GM18507 (cell line): ENCODE measurements around the gene TUBGCP4.
"Not testable (repeated sequence)": the region's sequence is repeated elsewhere in the genome, so short reads cannot be mapped to it uniquely, and the experiment has no call there.

Source experiments
- DNase-seq: peaks from one replicate; pipeline ENCODE4 v3.0.0; 2011; ENCODE audit warnings: low read depth; ENCODE audit not compliant: insufficient read length; ENCODE audit errors: extremely low spot score
- FAIRE-seq: peaks from 2 replicates; lab custom pipeline; 2011; peaks lifted over from hg19 to GRCh38; lab: Jason Lieb, UNC

TUBGCP4 gene

GRCh38 chr15:43393592-43393991 is 22.7 kb downstream of the TUBGCP4 start:
- not testable (repeated sequence) for DNase-seq, FAIRE-seq

GRCh38 chr15:43402255-43402654 is 31.4 kb downstream of the TUBGCP4 start:
- no peak for DNase-seq
- no peak for FAIRE-seq

GRCh38 chr15:43403616-43404015 is 32.7 kb downstream of the TUBGCP4 start:
- no peak for FAIRE-seq
- no peak for DNase-seq

- FAIRE-seq, result no peak
- DNase-seq, result no peak
Observed at GRCh38 chr15:43404130-43404529, 33.2 kb downstream of the TUBGCP4 start.

GRCh38 chr15:43406189-43406588 is 35.3 kb downstream of the TUBGCP4 start:
- DNase-seq, result no peak
- no peak for FAIRE-seq

GRCh38 chr15:43406808-43407207 is 35.9 kb downstream of the TUBGCP4 start:
- FAIRE-seq, result no peak
- no peak for DNase-seq

GRCh38 chr15:43408789-43409188 is 37.9 kb downstream of the TUBGCP4 start:
- no peak for FAIRE-seq
- no peak for DNase-seq

GRCh38 chr15:43410572-43411214 is 39.8 kb downstream of the TUBGCP4 start:
- FAIRE-seq, result no peak

GRCh38 chr15:43412096-43412495 is 41.2 kb downstream of the TUBGCP4 start:
- FAIRE-seq, result no peak

More at GRCh38 chr15:43410572-43411214, 39.8 kb downstream of the TUBGCP4 start:
- no peak for DNase-seq

GRCh38 chr15:43414196-43414595 is 43.3 kb downstream of the TUBGCP4 start:
- no peak for DNase-seq
- no peak for FAIRE-seq

More at GRCh38 chr15:43412096-43412495, 41.2 kb downstream of the TUBGCP4 start:
- no peak for DNase-seq

- no peak for FAIRE-seq
- no peak for DNase-seq
Observed at GRCh38 chr15:43420435-43420834, 49.5 kb downstream of the TUBGCP4 start.

- DNase-seq, result no peak
- no peak for FAIRE-seq
Observed at GRCh38 chr15:43420876-43421275, 50.0 kb downstream of the TUBGCP4 start.

- FAIRE-seq (no peak), DNase-seq (no peak)
Observed at GRCh38 chr15:43423793-43424192, 52.9 kb downstream of the TUBGCP4 start.

GRCh38 chr15:43429687-43430086 is 58.8 kb downstream of the TUBGCP4 start:
- DNase-seq, result no peak
- no peak for FAIRE-seq

- FAIRE-seq (no peak), DNase-seq (no peak)
Observed at GRCh38 chr15:43433165-43433564, 62.3 kb downstream of the TUBGCP4 start.

- FAIRE-seq, result no peak
- DNase-seq, result no peak
Observed at GRCh38 chr15:43433661-43434303, 62.9 kb downstream of the TUBGCP4 start.

GRCh38 chr15:43434446-43434845 is 63.5 kb downstream of the TUBGCP4 start:
- DNase-seq, result no peak
- no peak for FAIRE-seq

GRCh38 chr15:43436395-43436794 is 65.5 kb downstream of the TUBGCP4 start:
- DNase-seq, result no peak
- no peak for FAIRE-seq

GRCh38 chr15:43439268-43439667 is 68.4 kb downstream of the TUBGCP4 start:
- DNase-seq (no peak), FAIRE-seq (no peak)

- peak; percentile 24 for FAIRE-seq
- DNase-seq, result no peak
Observed at GRCh38 chr15:43440721-43441281, 69.9 kb downstream of the TUBGCP4 start.

GRCh38 chr15:43441316-43441715 is 70.4 kb downstream of the TUBGCP4 start:
- FAIRE-seq (peak; percentile 21), DNase-seq (no peak)
